HL-60 (cell line): Measurements from ENCODE around the gene CYSTM1.

Source experiments
- DNase-seq, 2 experiments: peaks; one replicate each; pipeline ENCODE4 v3.0.0-alpha.2; 2010 to 2020; ENCODE audit warnings: low read depth in 1 of 2, low spot score in 1 of 2
- H3K27ac ChIP-seq: fragments of 250-450 bp; sonication (Bioruptor Pico); replicated peaks from 2 replicates; pipeline ENCODE4 v1.5.1; 2020; ENCODE audit warnings: mild to moderate bottlenecking, moderate library complexity
- H3K27me3 ChIP-seq: fragments of 250-450 bp; sonication (Bioruptor Pico); 2 replicates; pipeline ENCODE4 v1.5.1; 2021; ENCODE audit warnings: mild to moderate bottlenecking, moderate library complexity; ENCODE audit not compliant: insufficient read depth, poor library complexity, severe bottlenecking
- H3K4me3 ChIP-seq: replicated peaks from 2 replicates; pipeline ENCODE4 v1.5.1; 2011; ENCODE audit warnings: mild to moderate bottlenecking, control low read depth, low read length; ENCODE audit not compliant: insufficient read depth
- GABPA ChIP-seq: IDR thresholded peaks from 2 replicates; pipeline ENCODE4 v1.6.1; 2012; ENCODE audit warnings: low read depth
- POLR2AphosphoS5 ChIP-seq: IDR thresholded peaks from 2 replicates; pipeline ENCODE4 v1.6.1; 2012; ENCODE audit warnings: low read depth
- SPI1 ChIP-seq: IDR thresholded peaks from 2 replicates; pipeline ENCODE4 v1.6.1; 2012; ENCODE audit warnings: low read depth, mild to moderate bottlenecking, borderline replicate concordance
- TF ChIP-seq, protein P1 (sequence below): IDR thresholded peaks from one replicate; pipeline ENCODE4 v1.5.1; 2011; ENCODE audit warnings: low read length, control low read depth, inconsistent platforms; ENCODE audit not compliant: insufficient read depth
- TF ChIP-seq, protein P2 (sequence below): IDR thresholded peaks from 2 replicates; pipeline ENCODE4 v1.6.1; 2012; ENCODE audit warnings: low read depth; ENCODE audit not compliant: insufficient replicate concordance

The CYSTM1 gene

DNA sequence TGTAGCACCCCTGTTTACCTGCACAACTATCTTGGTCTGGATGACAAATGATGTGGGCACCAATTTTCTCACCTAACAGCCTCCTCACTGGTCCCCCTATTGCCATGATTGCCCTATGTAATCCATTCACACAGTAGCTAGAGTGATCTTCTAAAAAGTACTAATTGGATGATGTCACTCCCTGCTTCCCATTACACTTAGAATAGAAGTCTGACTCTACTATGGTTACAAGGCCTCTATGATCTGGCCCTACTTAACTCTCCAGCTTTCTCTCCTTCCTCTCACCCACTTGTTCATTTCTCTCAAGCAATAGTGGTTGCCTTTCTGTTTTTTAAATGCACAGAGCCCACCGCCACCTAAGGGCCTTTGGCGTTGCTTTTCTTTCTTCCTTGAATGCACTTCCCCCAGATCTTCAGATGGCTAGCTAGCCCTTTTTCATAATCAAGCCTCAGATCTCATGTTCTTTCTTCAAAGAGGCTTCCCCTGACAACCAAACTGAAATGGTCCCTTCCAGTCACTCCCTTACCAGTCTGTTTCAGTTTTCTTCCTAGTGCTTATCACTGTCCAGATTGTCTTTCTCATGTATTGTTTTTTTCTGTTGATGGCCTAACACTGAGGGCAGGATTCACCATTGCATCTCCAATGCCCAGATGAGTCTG, 40.6 kb upstream of the CYSTM1 start:
- DNase-seq, result no peak
- no peaks in the 10 kb centered on the region for H3K27me3 ChIP-seq
- TF ChIP-seq POLR2AphosphoS5, result no peak
- TF ChIP-seq GABPA, result no peak
- TF ChIP-seq, protein P1, sequence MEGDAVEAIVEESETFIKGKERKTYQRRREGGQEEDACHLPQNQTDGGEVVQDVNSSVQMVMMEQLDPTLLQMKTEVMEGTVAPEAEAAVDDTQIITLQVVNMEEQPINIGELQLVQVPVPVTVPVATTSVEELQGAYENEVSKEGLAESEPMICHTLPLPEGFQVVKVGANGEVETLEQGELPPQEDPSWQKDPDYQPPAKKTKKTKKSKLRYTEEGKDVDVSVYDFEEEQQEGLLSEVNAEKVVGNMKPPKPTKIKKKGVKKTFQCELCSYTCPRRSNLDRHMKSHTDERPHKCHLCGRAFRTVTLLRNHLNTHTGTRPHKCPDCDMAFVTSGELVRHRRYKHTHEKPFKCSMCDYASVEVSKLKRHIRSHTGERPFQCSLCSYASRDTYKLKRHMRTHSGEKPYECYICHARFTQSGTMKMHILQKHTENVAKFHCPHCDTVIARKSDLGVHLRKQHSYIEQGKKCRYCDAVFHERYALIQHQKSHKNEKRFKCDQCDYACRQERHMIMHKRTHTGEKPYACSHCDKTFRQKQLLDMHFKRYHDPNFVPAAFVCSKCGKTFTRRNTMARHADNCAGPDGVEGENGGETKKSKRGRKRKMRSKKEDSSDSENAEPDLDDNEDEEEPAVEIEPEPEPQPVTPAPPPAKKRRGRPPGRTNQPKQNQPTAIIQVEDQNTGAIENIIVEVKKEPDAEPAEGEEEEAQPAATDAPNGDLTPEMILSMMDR, result no peak
- no peak for TF ChIP-seq SPI1
- TF ChIP-seq, protein P2, sequence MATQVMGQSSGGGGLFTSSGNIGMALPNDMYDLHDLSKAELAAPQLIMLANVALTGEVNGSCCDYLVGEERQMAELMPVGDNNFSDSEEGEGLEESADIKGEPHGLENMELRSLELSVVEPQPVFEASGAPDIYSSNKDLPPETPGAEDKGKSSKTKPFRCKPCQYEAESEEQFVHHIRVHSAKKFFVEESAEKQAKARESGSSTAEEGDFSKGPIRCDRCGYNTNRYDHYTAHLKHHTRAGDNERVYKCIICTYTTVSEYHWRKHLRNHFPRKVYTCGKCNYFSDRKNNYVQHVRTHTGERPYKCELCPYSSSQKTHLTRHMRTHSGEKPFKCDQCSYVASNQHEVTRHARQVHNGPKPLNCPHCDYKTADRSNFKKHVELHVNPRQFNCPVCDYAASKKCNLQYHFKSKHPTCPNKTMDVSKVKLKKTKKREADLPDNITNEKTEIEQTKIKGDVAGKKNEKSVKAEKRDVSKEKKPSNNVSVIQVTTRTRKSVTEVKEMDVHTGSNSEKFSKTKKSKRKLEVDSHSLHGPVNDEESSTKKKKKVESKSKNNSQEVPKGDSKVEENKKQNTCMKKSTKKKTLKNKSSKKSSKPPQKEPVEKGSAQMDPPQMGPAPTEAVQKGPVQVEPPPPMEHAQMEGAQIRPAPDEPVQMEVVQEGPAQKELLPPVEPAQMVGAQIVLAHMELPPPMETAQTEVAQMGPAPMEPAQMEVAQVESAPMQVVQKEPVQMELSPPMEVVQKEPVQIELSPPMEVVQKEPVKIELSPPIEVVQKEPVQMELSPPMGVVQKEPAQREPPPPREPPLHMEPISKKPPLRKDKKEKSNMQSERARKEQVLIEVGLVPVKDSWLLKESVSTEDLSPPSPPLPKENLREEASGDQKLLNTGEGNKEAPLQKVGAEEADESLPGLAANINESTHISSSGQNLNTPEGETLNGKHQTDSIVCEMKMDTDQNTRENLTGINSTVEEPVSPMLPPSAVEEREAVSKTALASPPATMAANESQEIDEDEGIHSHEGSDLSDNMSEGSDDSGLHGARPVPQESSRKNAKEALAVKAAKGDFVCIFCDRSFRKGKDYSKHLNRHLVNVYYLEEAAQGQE, result no peak
- no peak overlapping the region for H3K4me3 ChIP-seq
- no peak overlapping the region for H3K27ac ChIP-seq

DNA sequence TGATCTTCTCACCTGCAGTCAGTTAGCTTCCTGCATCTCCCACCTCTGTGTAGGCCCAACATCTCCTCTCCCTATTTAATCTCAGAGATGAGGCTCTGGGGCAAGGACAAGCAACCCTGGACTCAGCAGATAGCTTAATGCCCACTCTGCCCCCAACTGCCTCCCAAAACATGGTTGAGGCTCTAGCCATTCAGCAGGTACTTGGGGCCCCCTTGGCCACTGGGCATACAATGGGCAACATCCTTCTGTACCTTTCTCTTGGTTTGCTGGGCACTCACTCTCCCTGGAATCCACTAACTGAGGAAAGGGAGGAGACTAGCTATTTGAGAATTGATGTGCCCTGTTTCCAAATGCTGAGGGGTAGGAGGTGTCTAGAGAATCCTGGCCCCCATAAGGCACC, 39.9 kb upstream of the CYSTM1 start:
- DNase-seq, result no peak
- Histone ChIP-seq H3K27ac (no peak overlapping the region), H3K4me3 (no peak overlapping the region), H3K27me3 (no peaks in the 10 kb centered on the region)
- no peak for TF ChIP-seq POLR2AphosphoS5
- no peak for TF ChIP-seq GABPA

DNA sequence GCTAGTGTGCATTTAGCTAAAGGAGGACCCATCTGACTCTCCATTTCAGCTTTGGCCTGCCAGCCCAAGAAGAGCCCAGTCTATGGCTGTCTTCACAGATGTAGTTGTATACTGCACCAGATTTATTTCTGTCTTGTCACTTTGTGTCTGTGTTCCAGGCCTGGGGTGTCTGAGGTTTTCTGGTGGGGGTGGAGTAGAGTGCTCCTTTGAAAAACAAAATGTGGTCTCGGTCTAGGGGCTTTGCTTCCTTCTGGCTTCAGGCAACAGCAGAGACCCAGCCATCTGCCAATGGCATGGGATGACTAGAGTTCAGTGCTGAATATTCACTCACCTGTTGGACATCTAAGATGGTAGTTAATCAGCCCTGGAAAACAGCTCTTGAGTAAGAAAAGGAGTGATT, 38.4 kb upstream of the CYSTM1 start:
- Histone ChIP-seq H3K27me3 (no peaks in the 10 kb centered on the region), H3K27ac (no peak overlapping the region), H3K4me3 (no peak overlapping the region)
- no peak for DNase-seq
- no peak for TF ChIP-seq GABPA
- no peak for TF ChIP-seq SPI1
- TF ChIP-seq, protein P2, result no peak
- no peak for TF ChIP-seq POLR2AphosphoS5
- TF ChIP-seq, protein P1, result no peak

DNA sequence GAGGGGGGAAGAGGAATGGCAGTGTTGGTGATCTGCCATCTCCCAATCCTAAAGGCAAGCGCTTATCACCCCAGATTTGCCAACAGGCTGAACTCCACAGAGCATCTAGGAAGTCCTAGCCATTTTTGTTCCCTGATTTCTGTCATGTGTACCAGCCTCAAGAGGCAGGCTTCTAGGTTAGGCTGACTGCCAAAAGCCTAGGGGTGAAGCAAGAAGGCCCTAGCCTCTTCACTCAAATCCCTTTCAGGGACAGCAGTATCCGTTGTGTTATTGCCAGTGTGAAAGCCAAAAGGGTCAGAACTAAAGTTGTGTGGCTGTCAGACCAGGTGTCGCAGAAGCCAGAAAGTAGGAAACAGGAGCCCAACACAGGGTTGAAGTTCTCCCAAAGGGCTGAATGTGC, 34.6 kb upstream of the CYSTM1 start:
- Histone ChIP-seq H3K27ac (no peak overlapping the region), H3K4me3 (no peak overlapping the region), H3K27me3 (no peaks in the 10 kb centered on the region)
- no peak for DNase-seq
- TF ChIP-seq SPI1 (no peak), GABPA (no peak), POLR2AphosphoS5 (no peak)
- TF ChIP-seq, protein P1, result no peak
- TF ChIP-seq, protein P2, result no peak
